GM18951 (cell line): Measurements from ENCODE around the gene DLK2.

ENCODE experiments used
- POLR2A ChIP-seq: IDR thresholded peaks from 4 replicates; pipeline ENCODE4 v1.6.1; 2011; ENCODE audit warnings: mild to moderate bottlenecking; ENCODE audit not compliant: insufficient read length, insufficient read depth; ENCODE audit errors: extremely low read depth
- in situ Hi-C: fragments of 300-500 bp; cut with MboI; formaldehyde crosslinking; loops from one replicate; pipeline ENCODE4 v1.12.0; 2022; ENCODE audit warnings: low sequenced_read_pairs, mixed read lengths, inconsistent platforms; ENCODE audit not compliant: unreplicated experiment

DLK2 gene

GRCh38 chr6:43493230-43493629 lies 37.9 kb upstream of the DLK2 start:
- TF ChIP-seq POLR2A: no peak
- in situ Hi-C loops: no loop called here

DNA sequence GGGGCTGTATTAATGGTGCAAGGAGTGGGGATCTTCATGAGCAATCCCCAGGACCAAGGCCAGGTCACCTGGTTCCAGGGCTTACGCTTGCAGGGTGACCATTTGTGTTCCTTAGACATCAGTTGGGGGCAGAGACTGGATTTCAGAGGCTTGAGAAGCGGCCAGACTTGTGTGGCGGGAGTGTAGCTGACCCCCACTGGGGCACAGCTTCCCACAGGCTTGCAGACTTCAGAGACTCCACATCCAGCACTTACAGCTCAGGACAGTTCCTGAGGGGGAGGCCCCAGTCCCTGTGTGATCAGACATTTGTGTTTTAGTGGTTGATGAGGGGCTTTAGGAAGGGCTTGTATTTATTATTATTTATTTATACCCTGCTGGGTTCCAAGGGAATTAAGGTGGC lies 37.3 kb upstream of the DLK2 start:
- in situ Hi-C loops: no loop called here
- no peak for TF ChIP-seq POLR2A

DNA sequence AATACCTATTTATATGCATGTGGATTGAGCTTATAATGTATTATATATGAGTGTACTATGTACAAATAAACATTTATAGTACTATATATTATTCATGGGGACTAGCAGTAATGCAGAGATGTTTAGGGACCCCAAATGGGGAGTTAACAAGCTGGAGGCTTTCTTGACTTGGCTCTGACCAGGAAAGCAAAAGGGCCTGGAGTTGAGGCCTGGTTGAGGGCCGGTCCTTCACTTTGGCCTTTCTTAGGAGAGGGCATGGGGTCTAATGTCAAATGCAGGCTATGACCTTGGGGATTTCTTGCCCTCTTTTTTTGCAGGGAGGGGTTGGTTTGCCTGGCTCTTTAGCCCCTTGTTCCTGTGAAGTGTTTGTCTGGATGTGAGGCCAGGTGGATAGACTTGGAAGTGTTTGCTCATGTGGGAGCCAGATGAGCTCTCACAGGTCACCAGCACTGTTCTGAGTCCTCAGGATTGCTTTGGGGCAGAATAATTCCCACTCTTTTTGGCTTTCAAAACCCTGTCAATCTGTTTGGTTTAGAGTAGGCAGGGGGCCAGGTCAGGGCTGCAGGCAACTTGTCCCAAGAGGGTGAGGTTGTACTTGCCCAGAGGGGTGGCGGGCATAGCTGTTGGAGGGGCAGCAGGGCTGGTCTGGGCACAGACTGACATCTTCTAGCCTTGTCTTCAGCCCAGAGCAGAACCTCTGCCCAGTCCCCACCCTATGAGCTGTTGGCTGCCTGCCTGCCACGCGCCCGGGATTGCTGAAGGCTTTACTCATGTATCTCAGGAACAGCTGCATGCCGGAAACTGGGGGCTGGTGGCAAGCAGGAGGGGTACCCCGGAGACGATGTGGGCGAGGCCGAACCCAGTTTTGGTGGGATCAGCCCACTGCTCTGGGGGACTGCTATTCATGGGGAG lies 36.7 kb upstream of the DLK2 start:
- TF ChIP-seq POLR2A: no peak
- in situ Hi-C loops: no loop called here

DNA sequence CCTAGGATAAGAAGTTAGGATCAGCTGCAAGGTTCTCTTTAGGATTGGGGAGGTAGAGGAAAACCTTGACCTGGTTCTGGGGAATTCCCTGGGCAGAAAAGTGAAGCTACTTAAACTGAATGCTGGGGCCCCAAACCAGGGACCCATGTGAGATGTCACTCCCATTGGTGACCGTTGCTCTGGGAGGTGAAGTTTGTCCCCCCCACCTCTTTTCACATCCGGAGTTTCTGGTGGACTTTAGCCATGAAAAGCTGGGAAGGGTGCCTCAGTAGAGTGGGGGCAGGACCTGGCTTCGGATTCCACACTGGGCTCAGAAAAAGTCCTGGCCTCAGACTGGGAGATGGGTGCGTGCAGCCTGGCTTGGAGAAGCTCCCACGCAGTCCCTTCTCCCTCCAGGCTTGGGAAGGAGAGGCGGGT lies 35.2 kb upstream of the DLK2 start:
- in situ Hi-C loops: no loop called here

GRCh38 chr6:43489277-43490072 lies 34.1 kb upstream of the DLK2 start:
- in situ Hi-C loops: no loop called here
- TF ChIP-seq POLR2A: no peak

More for the DNA sequence above, 35.2 kb upstream of the DLK2 start:
- no peak for TF ChIP-seq POLR2A

- no peak for TF ChIP-seq POLR2A
- in situ Hi-C loops: no loop called here
These were observed 33.4 kb upstream of the DLK2 start for GRCh38 chr6:43488667-43489276.

GRCh38 chr6:43481591-43482236 lies 26.4 kb upstream of the DLK2 start:
- TF ChIP-seq POLR2A: no peak
- in situ Hi-C loops: no loop called here

- no peak for TF ChIP-seq POLR2A
- in situ Hi-C loops: no loop called here
These were observed 25.7 kb upstream of the DLK2 start for GRCh38 chr6:43481075-43481474.

DNA sequence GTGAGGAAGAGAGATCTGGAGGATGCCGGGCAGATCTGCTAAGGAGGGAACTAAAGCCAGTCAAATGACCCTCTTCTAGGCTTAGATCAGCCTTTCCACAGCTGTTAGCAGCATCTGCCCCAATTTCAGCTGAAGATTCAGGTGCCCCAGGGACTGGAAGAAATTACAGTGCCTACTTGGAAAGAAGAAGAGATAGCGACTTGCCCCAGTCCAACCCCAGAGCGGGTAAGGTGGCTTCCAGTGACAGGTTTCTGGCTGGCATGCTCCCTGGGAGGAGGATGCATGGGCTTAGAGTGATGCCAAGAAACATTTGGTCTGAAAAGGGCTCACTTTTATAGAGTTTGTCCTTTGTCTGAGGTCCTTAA lies 22.6 kb upstream of the DLK2 start:
- TF ChIP-seq POLR2A: no peak
- in situ Hi-C loops: no loop called here

DNA sequence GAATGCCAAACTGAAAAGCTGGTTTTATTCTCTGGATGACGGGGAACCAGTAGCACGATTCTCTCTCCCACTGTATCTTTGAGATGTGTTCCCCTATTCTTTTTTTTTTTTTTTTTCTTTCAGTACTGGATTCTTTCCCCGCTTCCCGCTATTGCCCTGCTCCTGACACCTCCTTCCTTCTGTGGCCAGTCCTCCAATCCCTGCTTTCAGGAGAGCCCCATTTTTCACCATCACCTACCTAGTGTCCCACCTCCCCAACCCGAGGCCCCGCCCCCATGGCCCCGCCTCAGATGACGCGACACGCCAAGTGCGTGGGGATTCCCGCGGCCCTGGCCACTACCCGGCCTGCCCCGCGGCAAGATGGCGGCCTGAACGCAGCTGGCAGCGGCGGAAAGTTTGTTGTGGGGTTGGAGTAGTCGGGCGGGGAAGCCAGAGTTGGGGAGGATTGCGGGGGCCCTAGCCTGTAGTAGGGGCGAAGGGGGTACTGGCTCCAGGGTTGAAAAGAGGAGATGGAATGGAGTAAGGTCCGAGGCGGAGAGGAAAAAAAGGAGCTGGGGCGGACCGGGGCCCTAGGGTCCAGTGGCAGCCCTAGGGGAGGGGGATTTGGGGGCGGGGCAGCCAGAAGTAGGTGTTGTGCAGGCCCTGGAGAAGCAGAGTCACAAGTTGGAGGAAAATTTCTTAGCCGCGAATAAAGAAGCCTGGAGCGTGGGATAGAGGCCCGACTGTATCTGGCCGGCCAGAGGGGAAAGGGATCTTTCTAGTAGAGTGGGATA lies 22.1 kb upstream of the DLK2 start, which contains the start of gene TJAP1:
Gene TJAP1 (plus strand): TSS at position 336 of the 773 bp plus-strand sequence. CDS start 21,432 bp downstream, outside the sequence.
- in situ Hi-C loops: no loop called here
- TF ChIP-seq POLR2A: peak; percentile 90

DNA sequence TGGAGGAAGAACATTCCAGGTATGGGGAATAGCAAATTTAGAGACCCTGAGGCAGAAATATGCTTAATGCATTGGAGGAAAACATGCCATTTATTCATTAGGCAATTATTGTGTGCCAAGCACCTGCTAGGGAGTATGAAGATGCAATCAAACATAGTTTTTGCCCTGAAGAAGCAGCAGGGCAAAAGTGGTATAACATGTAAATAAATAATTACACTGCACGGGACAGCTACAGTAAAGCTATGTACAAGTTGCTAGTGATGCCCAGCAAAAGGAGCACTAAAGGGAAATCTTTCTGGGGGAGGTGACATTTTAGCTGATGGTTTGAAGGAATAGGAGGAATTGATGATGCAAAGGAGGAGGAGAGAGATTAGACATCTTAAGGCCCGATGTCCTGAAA lies 21.4 kb upstream of the DLK2 start:
- in situ Hi-C loops: no loop called here

DNA sequence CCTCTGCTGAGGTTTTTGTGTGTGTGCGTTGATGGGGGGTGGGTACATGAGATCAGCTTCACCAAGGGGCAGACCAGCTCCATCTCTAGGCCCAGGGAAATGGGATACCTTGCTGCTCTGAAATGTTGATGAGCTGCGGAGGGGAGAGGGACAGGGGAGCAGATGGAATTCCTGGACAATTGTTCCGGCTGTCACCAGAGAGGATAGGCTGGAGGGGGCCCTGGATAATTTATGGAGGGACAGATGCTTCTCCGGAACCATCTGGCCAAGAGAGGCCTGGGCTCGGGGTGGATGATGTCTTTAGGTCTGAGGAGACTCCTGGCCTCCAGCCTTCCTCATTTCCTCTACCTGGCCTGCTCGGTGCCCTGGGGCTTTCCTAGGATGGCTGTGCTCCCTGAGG lies 20.2 kb upstream of the DLK2 start:
- in situ Hi-C loops: no loop called here
- TF ChIP-seq POLR2A: no peak

More for the DNA sequence above, 21.4 kb upstream of the DLK2 start:
- TF ChIP-seq POLR2A: no peak
